HepG2 (cell line): ENCODE data around the gene AMDHD1. TPM values are rescaled to one million over a fixed set of nuclear protein-coding genes. Genes with fewer than 3 reads are reported as not detected.

Experiments
- ATAC-seq: fragments of 200-7000 bp; cut with Tn5 transposase; 3 replicates; pipeline ENCODE4 v1.9.1; 2020; ENCODE audit warnings: mild to moderate bottlenecking, moderate library complexity
- BruUV-seq: library from RNA; stranded (reverse); fragments of 400-500 nt; replicated peaks from 2 replicates; lab custom pipeline; 2021; lab: Mats Ljungman, UMichigan
- CTCF ChIA-PET: fragments of 300-600 bp; formaldehyde crosslinking; extraction: SDS; loops from one replicate; lab custom pipeline; 2021; ENCODE audit warnings: low total read pairs, inconsistent platforms, low intra/inter-chr PET ratio; lab: Yijun Ruan, JAX
- POLR2A ChIA-PET: fragments of 350-600 bp; sonication (Branson Sonifier 250); formaldehyde crosslinking; loops from one replicate; lab custom pipeline; 2020; ENCODE audit warnings: antibody characterized with exemption, inconsistent platforms; lab: Yijun Ruan, JAX
- DNase-seq: peaks from one replicate; pipeline ENCODE4 v3.0.0-alpha.2; 2015; ENCODE audit warnings: low spot score
- FAIRE-seq: peaks from 3 replicates; lab custom pipeline; 2011; peaks lifted over from hg19 to GRCh38; lab: Jason Lieb, UNC
- H2AFZ ChIP-seq: one replicate; pipeline ENCODE4 v1.6.1; 2011; ENCODE audit warnings: low read length, inconsistent platforms
- H3K27ac ChIP-seq: fragments of 300-600 bp; 3 replicates; pipeline ENCODE4 v1.8.0; 2011; ENCODE audit warnings: mixed run types, mild to moderate bottlenecking, mixed read lengths, low read length, inconsistent platforms; ENCODE audit not compliant: insufficient read depth; ENCODE audit errors: extremely low read length
- H3K27me3 ChIP-seq, 2 experiments: fragments of 200-600 bp in 1 of 2; 2 replicates in 1 of 2; 3 replicates in 1 of 2; pipeline versions ENCODE4 v1.6.0 to v1.8.0; 2011; ENCODE audit warnings: low read length in 2 of 2, mild to moderate bottlenecking in 2 of 2, moderate library complexity in 2 of 2, inconsistent platforms in 1 of 2; ENCODE audit not compliant: insufficient read depth in 2 of 2, control insufficient read depth in 1 of 2
- H3K36me3 ChIP-seq, 2 experiments: fragments of 200-600 bp in 1 of 2; replicated peaks in 1 of 2; 2 replicates in 1 of 2; 3 replicates in 1 of 2; pipeline versions ENCODE4 v1.5.1 to v1.8.0; 2011; ENCODE audit warnings: low read length in 2 of 2, inconsistent platforms in 1 of 2; ENCODE audit not compliant: insufficient read depth in 2 of 2, control insufficient read depth in 1 of 2
- H3K4me1 ChIP-seq: 2 replicates; pipeline ENCODE4 v1.5.1; 2012; ENCODE audit warnings: low read length, inconsistent platforms; ENCODE audit not compliant: insufficient read depth
- H3K4me2 ChIP-seq: 2 replicates; pipeline ENCODE4 v1.6.0; 2011; ENCODE audit warnings: low read depth, low read length, inconsistent platforms
- H3K4me3 ChIP-seq, 3 experiments: fragments of 200-600 bp in 1 of 3; sonication (generic), shearing (Covaris generic) in 1 of 3; replicated peaks in 1 of 3; 2 replicates each; pipeline ENCODE4 v1.5.1; 2011 to 2016; ENCODE audit warnings: low read length in 3 of 3, inconsistent platforms in 2 of 3, low read depth in 2 of 3, mild to moderate bottlenecking in 2 of 3, control low read depth in 1 of 3, mixed read lengths in 1 of 3; ENCODE audit not compliant: insufficient read depth in 1 of 3
- H3K79me2 ChIP-seq: one replicate; pipeline ENCODE4 v1.6.1; 2011; ENCODE audit warnings: low read length, inconsistent platforms; ENCODE audit not compliant: insufficient read depth
- H3K9ac ChIP-seq: 2 replicates; pipeline ENCODE4 v1.6.0; 2011; ENCODE audit warnings: mild to moderate bottlenecking, low read depth, low read length, inconsistent platforms; ENCODE audit not compliant: insufficient read depth
- H3K9me3 ChIP-seq: 2 replicates; pipeline ENCODE4 v1.5.1; 2012; ENCODE audit warnings: mild to moderate bottlenecking, low read length
- H4K20me1 ChIP-seq: 2 replicates; pipeline ENCODE4 v1.6.0; 2011; ENCODE audit warnings: inconsistent platforms, mild to moderate bottlenecking, low read length, moderate library complexity; ENCODE audit not compliant: insufficient read depth
- AGO2 ChIP-seq: fragments of 200-400 bp; formaldehyde crosslinking; optimal IDR thresholded peaks from 2 replicates; pipeline ENCODE3; 2017; ENCODE audit warnings: mild to moderate bottlenecking, low read depth, low read length, moderate library complexity
- ATF7 ChIP-seq, 2 experiments: fragments of 450-650 bp in 1 of 2; sonication (generic) in 1 of 2; formaldehyde crosslinking in 1 of 2; IDR thresholded peaks; 2 replicates each; pipeline versions ENCODE4 v1.4.0 to v1.6.1; 2016 to 2020; ENCODE audit warnings: antibody characterized with exemption in 1 of 2, mild to moderate bottlenecking in 1 of 2, missing genetic modification reagents in 1 of 2
- CREB1 ChIP-seq, 2 experiments: fragments of 450-650 bp in 1 of 2; IDR thresholded peaks; 2 replicates each; pipeline ENCODE4 v1.6.1; 2016 to 2017; ENCODE audit warnings: control low read depth in 1 of 2, mild to moderate bottlenecking in 1 of 2, missing compliant biosample characterization in 1 of 2, missing genetic modification characterization in 1 of 2
- DPF2 ChIP-seq: sonication (generic); formaldehyde crosslinking; IDR thresholded peaks from 2 replicates; pipeline ENCODE4 v1.4.0; 2020; ENCODE audit warnings: mild to moderate bottlenecking, low read depth, missing genetic modification reagents, borderline replicate concordance
- ETV6 ChIP-seq: sonication (generic); formaldehyde crosslinking; conservative IDR thresholded peaks from 2 replicates; pipeline ENCODE4 v1.4.0; 2020; ENCODE audit warnings: missing genetic modification reagents
- REL ChIP-seq: sonication (generic); formaldehyde crosslinking; conservative IDR thresholded peaks from 2 replicates; pipeline ENCODE4 v1.8.0; 2022; ENCODE audit warnings: mild to moderate bottlenecking, missing genetic modification reagents, moderate library complexity
- REPIN1 ChIP-seq: sonication (generic); formaldehyde crosslinking; IDR thresholded peaks from 2 replicates; pipeline ENCODE4 v1.8.0; 2022; ENCODE audit warnings: missing genetic modification reagents, low read depth, mild to moderate bottlenecking, borderline replicate concordance
- SALL2 ChIP-seq: sonication (generic); formaldehyde crosslinking; IDR thresholded peaks from 2 replicates; pipeline ENCODE4 v1.8.1; 2023; ENCODE audit warnings: mild to moderate bottlenecking, missing genetic modification reagents, inconsistent platforms
- ZNF629 ChIP-seq: sonication (generic); formaldehyde crosslinking; conservative IDR thresholded peaks from 2 replicates; pipeline ENCODE4 v1.5.0; 2020; ENCODE audit warnings: missing genetic modification reagents
- ZNF660 ChIP-seq: sonication (generic); formaldehyde crosslinking; IDR thresholded peaks from 2 replicates; pipeline ENCODE4 v1.5.1; 2020; ENCODE audit warnings: mild to moderate bottlenecking, low read depth, missing genetic modification reagents, borderline replicate concordance
- ZSCAN25 ChIP-seq: sonication (generic); formaldehyde crosslinking; IDR thresholded peaks from 2 replicates; pipeline ENCODE4 v1.8.0; 2022; ENCODE audit warnings: mild to moderate bottlenecking, missing genetic modification reagents
- WGBS: methylation state at CpG from one replicate; pipeline ENCODE4 v1.1.6; 2017; ENCODE audit warnings: low lambda C conversion rate; 5-methylcytosine and 5-hydroxymethylcytosine counted together
- in situ Hi-C: cut with HindIII; loops from 2 replicates; pipeline ENCODE4 v1.10.0; 2017; ENCODE audit warnings: low pct_unique_long_range_greater_than_20kb; ENCODE audit not compliant: extremely low pct_ligation_motif_present
- intact Hi-C: fragments of 100-400 bp; cut with micrococcal nuclease; formaldehyde crosslinking; loops from one replicate; pipeline ENCODE4 v1.10.0; 2022; ENCODE audit not compliant: unreplicated experiment
- polyA plus RNA-seq, 8 experiments: library from polyadenylated mRNA; depleted of rRNA in 3 of 8; stranded (reverse) in 7 of 8; unstranded in 1 of 8; fragments of >200 nt; fragmentation: Illumina TruSeq in 4 of 8; extraction: Trizol in 4 of 8; gene quantifications; 2 replicates each; pipeline versions ENCODE4 v1.2.1 to v1.2.3, GENCODE V29; 2011 to 2016; ENCODE audit warnings: low read depth in 4 of 8, missing spikeins in 1 of 8, mixed read lengths in 1 of 8; ENCODE audit not compliant: insufficient read depth in 1 of 8
- total RNA-seq, 5 experiments: library from RNA; depleted of rRNA; stranded (reverse); fragments of >200 nt; fragmentation: Illumina TruSeq; extraction: Trizol; gene quantifications; 2 replicates each; pipeline ENCODE4 v1.2.3, GENCODE V29; 2016; ENCODE audit warnings: low read depth in 1 of 5
- TF ChIP-seq, protein P1 (sequence below): sonication (generic); formaldehyde crosslinking; IDR thresholded peaks from 2 replicates; pipeline ENCODE4 v1.8.1; 2023; ENCODE audit warnings: mild to moderate bottlenecking, missing genetic modification reagents, borderline replicate concordance
- TF ChIP-seq, protein P2 (sequence below): sonication (generic); formaldehyde crosslinking; IDR thresholded peaks from 2 replicates; pipeline ENCODE4; 2020; ENCODE audit warnings: missing genetic modification reagents, mild to moderate bottlenecking, borderline replicate concordance
- TF ChIP-seq, protein P3 (sequence below): sonication (generic); formaldehyde crosslinking; IDR thresholded peaks from 2 replicates; pipeline ENCODE4 v1.9.0; 2022; ENCODE audit warnings: missing genetic modification reagents, mild to moderate bottlenecking, borderline replicate concordance

The AMDHD1 gene
- total and polyA plus RNA-seq, 2 of the 13 experiments (the other 11 are each of a cell fraction or from before 2014, with no cell fraction given): 6.5 to 29.6 TPM

DNA sequence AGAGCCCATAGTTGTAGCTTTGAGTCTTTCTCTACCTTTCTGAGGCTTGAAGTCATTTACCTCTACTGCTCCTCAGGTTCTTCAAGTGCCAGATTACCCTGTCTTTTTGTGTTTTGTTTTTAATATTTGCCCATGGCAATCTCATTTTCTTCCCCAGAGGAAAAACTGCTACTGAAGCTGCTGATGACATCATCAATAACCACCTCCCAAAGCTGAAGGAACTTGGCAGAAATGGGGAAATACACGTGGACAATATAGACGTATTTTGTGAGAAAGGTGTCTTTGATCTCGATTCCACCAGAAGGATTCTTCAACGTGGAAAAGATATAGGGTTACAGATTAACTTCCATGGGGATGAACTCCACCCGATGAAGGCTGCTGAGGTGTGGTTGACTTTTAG is 17.1 kb downstream of the AMDHD1 start:
- in situ Hi-C loops: no loop called here

DNA sequence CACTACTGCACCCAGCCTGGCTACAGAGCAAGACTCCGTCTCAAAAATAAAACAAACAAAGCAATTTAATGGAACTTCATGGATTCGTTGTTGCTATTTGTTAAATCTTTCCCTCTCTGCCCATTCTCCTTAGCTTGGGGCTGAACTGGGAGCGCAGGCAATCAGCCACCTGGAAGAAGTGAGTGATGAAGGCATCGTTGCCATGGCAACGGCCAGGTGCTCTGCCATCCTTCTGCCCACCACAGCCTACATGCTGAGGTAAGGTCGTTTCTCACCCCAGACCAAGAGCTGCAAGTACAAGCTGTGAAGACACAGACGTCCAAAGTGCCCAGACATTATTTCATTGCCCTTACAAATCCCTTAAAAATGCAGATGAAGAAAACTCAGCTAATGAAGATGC is 19.1 kb downstream of the AMDHD1 start:
- Histone ChIP-seq H3K36me3 (no peaks in the 10 kb centered on the region), H3K9me3 (no peaks in the 10 kb centered on the region), H3K27ac (no peak overlapping the region), H3K4me1 (peaks cover 48% of the 10 kb centered on the region), H2AFZ (no peak overlapping the region), H3K79me2 (no peaks in the 10 kb centered on the region), H3K27me3 (no peaks in the 10 kb centered on the region), H3K4me3 (no peak overlapping the region), H3K4me2 (no peak overlapping the region), H3K9ac (no peak overlapping the region), H4K20me1 (no peaks in the 10 kb centered on the region)
- BruUV-seq: no TSS peak
- no peak for ATAC-seq
- in situ Hi-C loops (no loop called here), intact Hi-C loops (no loop called here)
- FAIRE-seq: no peak
- CTCF ChIA-PET: no interaction called here
- POLR2A ChIA-PET: interaction anchor here (1.2 kb wide), 1 partner anchor 12 kb away, joined by 4 read pairs; no protein-coding TSS in a partner anchor
- 86% methylated on average over 7 of the region's 7 CpGs for WGBS
- DNase-seq: no peak
- TF ChIP-seq, protein P1, sequence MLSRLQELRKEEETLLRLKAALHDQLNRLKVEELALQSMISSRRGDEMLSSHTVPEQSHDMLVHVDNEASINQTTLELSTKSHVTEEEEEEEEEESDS: no peak
- no peak for TF ChIP-seq DPF2 (CRISPR knock-in tag)
- TF ChIP-seq ZNF629 (CRISPR knock-in tag): no peak
- TF ChIP-seq ZNF660: no peak
- no peak for TF ChIP-seq AGO2
- no peak for TF ChIP-seq ZSCAN25 (CRISPR knock-in tag)
- no peak for TF ChIP-seq SALL2 (CRISPR knock-in tag)
- no peak for TF ChIP-seq ETV6 (CRISPR knock-in tag)
- TF ChIP-seq, protein P2, sequence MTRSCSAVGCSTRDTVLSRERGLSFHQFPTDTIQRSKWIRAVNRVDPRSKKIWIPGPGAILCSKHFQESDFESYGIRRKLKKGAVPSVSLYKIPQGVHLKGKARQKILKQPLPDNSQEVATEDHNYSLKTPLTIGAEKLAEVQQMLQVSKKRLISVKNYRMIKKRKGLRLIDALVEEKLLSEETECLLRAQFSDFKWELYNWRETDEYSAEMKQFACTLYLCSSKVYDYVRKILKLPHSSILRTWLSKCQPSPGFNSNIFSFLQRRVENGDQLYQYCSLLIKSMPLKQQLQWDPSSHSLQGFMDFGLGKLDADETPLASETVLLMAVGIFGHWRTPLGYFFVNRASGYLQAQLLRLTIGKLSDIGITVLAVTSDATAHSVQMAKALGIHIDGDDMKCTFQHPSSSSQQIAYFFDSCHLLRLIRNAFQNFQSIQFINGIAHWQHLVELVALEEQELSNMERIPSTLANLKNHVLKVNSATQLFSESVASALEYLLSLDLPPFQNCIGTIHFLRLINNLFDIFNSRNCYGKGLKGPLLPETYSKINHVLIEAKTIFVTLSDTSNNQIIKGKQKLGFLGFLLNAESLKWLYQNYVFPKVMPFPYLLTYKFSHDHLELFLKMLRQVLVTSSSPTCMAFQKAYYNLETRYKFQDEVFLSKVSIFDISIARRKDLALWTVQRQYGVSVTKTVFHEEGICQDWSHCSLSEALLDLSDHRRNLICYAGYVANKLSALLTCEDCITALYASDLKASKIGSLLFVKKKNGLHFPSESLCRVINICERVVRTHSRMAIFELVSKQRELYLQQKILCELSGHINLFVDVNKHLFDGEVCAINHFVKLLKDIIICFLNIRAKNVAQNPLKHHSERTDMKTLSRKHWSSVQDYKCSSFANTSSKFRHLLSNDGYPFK (CRISPR knock-in tag): no peak
- TF ChIP-seq REL (CRISPR knock-in tag): no peak
- TF ChIP-seq REPIN1 (CRISPR knock-in tag): no peak

More for the DNA sequence above, 17.1 kb downstream of the AMDHD1 start:
- Histone ChIP-seq H2AFZ (no peak overlapping the region), H3K27me3 (no peaks in the 10 kb centered on the region), H3K4me1 (peaks cover 48% of the 10 kb centered on the region), H3K4me2 (no peak overlapping the region), H3K36me3 (peaks cover 0 to 1% of the 10 kb centered on the region in 2 experiments; a peak in 2 of 5 replicates), H3K27ac (no peak overlapping the region), H4K20me1 (no peaks in the 10 kb centered on the region), H3K79me2 (no peaks in the 10 kb centered on the region), H3K4me3 (no peak overlapping the region), H3K9me3 (no peaks in the 10 kb centered on the region), H3K9ac (no peak overlapping the region)
- intact Hi-C loops: no loop called here
- 48% methylated on average over 5 of the region's 5 CpGs for WGBS
- ChIA-PET POLR2A (interaction anchor here (1.6 to 2.4 kb wide), 4 partner anchors 17 to 42 kb away, joined by 4 to 13 read pairs (median 9); partner anchors contain the start of genes AMDHD1, CCDC38 and HAL), CTCF (no interaction called here)
- no peak for FAIRE-seq
- TF ChIP-seq ATF7 (IDR thresholded peaks at IDR 0.05) (peak; percentile 95), ATF7 (CRISPR knock-in tag; IDR thresholded peaks at IDR 0.05) (no peak), CREB1 (IDR thresholded peaks at IDR 0.05) (peak; percentile 74), CREB1 (CRISPR knock-in tag; IDR thresholded peaks at IDR 0.05) (no peak)
- TF ChIP-seq, protein P3, sequence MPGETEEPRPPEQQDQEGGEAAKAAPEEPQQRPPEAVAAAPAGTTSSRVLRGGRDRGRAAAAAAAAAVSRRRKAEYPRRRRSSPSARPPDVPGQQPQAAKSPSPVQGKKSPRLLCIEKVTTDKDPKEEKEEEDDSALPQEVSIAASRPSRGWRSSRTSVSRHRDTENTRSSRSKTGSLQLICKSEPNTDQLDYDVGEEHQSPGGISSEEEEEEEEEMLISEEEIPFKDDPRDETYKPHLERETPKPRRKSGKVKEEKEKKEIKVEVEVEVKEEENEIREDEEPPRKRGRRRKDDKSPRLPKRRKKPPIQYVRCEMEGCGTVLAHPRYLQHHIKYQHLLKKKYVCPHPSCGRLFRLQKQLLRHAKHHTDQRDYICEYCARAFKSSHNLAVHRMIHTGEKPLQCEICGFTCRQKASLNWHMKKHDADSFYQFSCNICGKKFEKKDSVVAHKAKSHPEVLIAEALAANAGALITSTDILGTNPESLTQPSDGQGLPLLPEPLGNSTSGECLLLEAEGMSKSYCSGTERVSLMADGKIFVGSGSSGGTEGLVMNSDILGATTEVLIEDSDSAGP (CRISPR knock-in tag): no peak
- ATAC-seq: no peak
- no peak for DNase-seq
- BruUV-seq: no TSS peak
